Vagina (tissue), 2 donors: ENCODE data around the gene HORMAD2.

Experiments used
- CTCF ChIP-seq, 3 experiments: fragments of 450-650 bp in 2 of 3; fragments of 200-600 bp in 1 of 3; sonication (generic) in 1 of 3; IDR thresholded peaks; one replicate each; pipeline ENCODE4 v1.5.1; 2017 to 2019; ENCODE audit warnings: antibody characterized with exemption in 3 of 3, mild to moderate bottlenecking in 2 of 3, moderate library complexity in 2 of 3
- POLR2AphosphoS5 ChIP-seq, 2 donors: sonication (generic); formaldehyde crosslinking; IDR thresholded peaks; one replicate each; pipeline ENCODE4 v1.9.0; 2017; ENCODE audit warnings: antibody characterized with exemption in 2 of 2, mild to moderate bottlenecking in 2 of 2, low read depth in 1 of 2; ENCODE audit not compliant: insufficient read depth in 1 of 2

- no peak for TF ChIP-seq CTCF (IDR thresholded peaks at IDR 0.05)
- no peak for TF ChIP-seq POLR2AphosphoS5 (IDR thresholded peaks at IDR 0.05; ENCODE audit: insufficient read depth in 1 of 2, low read depth in 1 of 2)
Observed at GRCh38 chr22:30116362-30117117, 36.3 kb downstream of the HORMAD2 start.
